NB4 (cell line): ENCODE data around the gene PAOX.

Source experiments
- MYC ChIP-seq: IDR thresholded peaks from 2 replicates; pipeline ENCODE4 v1.6.1; 2011; ENCODE audit warnings: low read depth, low read length
- POLR2A ChIP-seq: IDR thresholded peaks from 2 replicates; pipeline ENCODE4 v1.6.1; 2011; ENCODE audit warnings: mild to moderate bottlenecking; ENCODE audit not compliant: insufficient read length; ENCODE audit errors: extremely low read depth
- TF ChIP-seq, protein P1 (sequence below): IDR thresholded peaks from one replicate; pipeline ENCODE4 v1.5.1; 2012; ENCODE audit warnings: low read depth, low read length
- TF ChIP-seq, protein P2 (sequence below): IDR thresholded peaks from 2 replicates; pipeline ENCODE4 v1.6.1; 2011; ENCODE audit warnings: low read depth, low read length

DNA sequence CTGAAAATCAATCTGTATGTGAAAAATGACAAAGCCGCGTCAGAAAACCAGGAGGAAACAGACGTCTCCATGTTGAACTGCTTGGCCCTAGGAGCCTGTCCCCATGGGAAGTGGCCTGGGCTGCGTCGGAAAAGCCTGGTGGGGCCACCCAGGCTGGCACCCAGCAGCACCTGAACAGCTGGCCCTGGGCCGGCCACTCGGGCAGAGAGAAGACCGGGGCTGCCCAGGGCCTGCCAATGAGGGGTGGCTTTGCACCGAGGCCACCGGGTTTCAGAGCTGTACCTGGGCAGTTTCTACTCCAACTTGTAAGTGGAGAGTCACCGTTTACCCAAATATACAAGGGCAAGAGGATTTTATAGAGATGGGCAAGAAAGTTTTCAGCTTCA lies 20.1 kb upstream of the PAOX start:
- TF ChIP-seq, protein P1, sequence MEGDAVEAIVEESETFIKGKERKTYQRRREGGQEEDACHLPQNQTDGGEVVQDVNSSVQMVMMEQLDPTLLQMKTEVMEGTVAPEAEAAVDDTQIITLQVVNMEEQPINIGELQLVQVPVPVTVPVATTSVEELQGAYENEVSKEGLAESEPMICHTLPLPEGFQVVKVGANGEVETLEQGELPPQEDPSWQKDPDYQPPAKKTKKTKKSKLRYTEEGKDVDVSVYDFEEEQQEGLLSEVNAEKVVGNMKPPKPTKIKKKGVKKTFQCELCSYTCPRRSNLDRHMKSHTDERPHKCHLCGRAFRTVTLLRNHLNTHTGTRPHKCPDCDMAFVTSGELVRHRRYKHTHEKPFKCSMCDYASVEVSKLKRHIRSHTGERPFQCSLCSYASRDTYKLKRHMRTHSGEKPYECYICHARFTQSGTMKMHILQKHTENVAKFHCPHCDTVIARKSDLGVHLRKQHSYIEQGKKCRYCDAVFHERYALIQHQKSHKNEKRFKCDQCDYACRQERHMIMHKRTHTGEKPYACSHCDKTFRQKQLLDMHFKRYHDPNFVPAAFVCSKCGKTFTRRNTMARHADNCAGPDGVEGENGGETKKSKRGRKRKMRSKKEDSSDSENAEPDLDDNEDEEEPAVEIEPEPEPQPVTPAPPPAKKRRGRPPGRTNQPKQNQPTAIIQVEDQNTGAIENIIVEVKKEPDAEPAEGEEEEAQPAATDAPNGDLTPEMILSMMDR, result no peak
- no peak for TF ChIP-seq MYC
- no peak for TF ChIP-seq POLR2A
- TF ChIP-seq, protein P2, sequence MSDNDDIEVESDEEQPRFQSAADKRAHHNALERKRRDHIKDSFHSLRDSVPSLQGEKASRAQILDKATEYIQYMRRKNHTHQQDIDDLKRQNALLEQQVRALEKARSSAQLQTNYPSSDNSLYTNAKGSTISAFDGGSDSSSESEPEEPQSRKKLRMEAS, result no peak
